Measurements from ENCODE around the gene WDFY1. TPM values are rescaled to one million over a fixed set of nuclear protein-coding genes. Genes with fewer than 3 reads are reported as not detected.

Gene WDFY1
- total RNA-seq, 4 donors from 2014 or later, result 33.1 to 61.8 (median 50.4) TPM

DNA sequence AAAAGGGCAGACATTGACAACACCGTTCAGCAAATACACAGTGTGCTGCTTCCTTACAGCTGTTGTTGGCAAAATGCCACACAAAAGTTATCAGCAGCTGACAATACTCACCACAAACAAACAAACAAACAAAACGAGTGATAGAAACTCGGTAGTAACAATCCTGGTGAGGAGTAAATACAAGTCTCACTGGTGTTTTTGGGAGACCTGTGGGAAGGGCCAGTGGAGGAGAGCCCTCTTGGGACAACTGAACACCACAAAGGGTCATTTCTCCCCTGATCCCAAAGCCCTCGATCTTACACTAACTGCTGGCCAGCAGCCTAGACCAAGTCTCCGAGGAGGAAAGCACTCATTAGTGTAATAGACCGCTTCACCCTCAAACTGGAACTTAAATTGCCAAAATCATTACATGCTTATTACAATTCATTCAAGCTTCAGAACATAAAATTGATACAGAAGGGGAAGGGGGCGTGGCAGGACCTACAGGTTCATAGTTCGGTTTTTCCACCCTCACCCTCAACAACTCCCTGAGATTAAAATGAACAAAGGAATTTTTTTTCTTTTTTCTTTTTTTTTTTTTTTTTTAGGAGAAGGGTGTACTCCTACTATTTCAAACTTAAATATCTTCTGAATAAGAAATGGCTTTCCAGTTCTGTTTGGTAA lies 112.8 kb downstream of the WDFY1 start:
- WGBS, 2 donors, result 27 to 31% methylated on average over 8 of the region's 8 CpGs
- H3K9me3 ChIP-seq, result no peaks in the 10 kb centered on the region
- peaks cover 0 to 9% (median 6%) of the 10 kb centered on the region in 4 donors for H3K4me1 ChIP-seq
- no peak for DNase-seq (ENCODE audit: low spot score in 2 of 2)
- H3K27me3 ChIP-seq, result no peaks in the 10 kb centered on the region
- H3K27ac ChIP-seq, result no peak overlapping the region
- TF ChIP-seq EP300 (IDR thresholded peaks at IDR 0.05), result no peak
- no peak for TF ChIP-seq POLR2A (IDR thresholded peaks at IDR 0.05)
- TF ChIP-seq, protein P1, sequence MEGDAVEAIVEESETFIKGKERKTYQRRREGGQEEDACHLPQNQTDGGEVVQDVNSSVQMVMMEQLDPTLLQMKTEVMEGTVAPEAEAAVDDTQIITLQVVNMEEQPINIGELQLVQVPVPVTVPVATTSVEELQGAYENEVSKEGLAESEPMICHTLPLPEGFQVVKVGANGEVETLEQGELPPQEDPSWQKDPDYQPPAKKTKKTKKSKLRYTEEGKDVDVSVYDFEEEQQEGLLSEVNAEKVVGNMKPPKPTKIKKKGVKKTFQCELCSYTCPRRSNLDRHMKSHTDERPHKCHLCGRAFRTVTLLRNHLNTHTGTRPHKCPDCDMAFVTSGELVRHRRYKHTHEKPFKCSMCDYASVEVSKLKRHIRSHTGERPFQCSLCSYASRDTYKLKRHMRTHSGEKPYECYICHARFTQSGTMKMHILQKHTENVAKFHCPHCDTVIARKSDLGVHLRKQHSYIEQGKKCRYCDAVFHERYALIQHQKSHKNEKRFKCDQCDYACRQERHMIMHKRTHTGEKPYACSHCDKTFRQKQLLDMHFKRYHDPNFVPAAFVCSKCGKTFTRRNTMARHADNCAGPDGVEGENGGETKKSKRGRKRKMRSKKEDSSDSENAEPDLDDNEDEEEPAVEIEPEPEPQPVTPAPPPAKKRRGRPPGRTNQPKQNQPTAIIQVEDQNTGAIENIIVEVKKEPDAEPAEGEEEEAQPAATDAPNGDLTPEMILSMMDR (IDR thresholded peaks at IDR 0.05), result no peak
- no peak overlapping the region for H3K4me3 ChIP-seq
- H3K36me3 ChIP-seq, result no peaks in the 10 kb centered on the region

DNA sequence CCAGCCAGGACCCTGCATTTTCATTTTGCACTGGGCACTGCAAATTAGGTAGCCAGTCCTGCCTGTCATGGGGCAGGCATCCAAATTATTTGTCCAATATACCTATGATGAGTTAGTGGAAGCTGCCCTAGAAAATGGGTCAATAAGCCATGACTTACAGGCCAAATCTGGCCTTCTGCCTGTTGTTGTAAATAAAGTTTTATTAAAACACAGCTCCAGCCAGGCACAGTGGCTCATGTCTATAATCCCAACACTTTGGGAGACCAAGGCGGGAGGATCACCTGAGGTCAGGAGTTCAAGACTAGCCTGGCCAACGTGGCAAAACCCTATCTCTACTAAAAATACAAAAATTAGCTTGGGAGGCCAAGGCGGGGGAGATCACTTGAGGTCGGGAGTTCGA lies 116.0 kb downstream of the WDFY1 start:
- H3K4me3 ChIP-seq, result no peak overlapping the region
- H3K27me3 ChIP-seq, result no peaks in the 10 kb centered on the region
- TF ChIP-seq POLR2A (IDR thresholded peaks at IDR 0.05) (no peak), EP300 (IDR thresholded peaks at IDR 0.05) (no peak)
- TF ChIP-seq, protein P1 (IDR thresholded peaks at IDR 0.05), result no peak
- WGBS, 2 donors, result 92 to 94% methylated on average over 5 of the region's 5 CpGs
- no peak overlapping the region for H3K27ac ChIP-seq
- H3K4me1 ChIP-seq, result no peaks in the 10 kb centered on the region
- H3K9me3 ChIP-seq, result no peaks in the 10 kb centered on the region
- no peak for DNase-seq (ENCODE audit: low spot score in 2 of 2)
- no peaks in the 10 kb centered on the region for H3K36me3 ChIP-seq

DNA sequence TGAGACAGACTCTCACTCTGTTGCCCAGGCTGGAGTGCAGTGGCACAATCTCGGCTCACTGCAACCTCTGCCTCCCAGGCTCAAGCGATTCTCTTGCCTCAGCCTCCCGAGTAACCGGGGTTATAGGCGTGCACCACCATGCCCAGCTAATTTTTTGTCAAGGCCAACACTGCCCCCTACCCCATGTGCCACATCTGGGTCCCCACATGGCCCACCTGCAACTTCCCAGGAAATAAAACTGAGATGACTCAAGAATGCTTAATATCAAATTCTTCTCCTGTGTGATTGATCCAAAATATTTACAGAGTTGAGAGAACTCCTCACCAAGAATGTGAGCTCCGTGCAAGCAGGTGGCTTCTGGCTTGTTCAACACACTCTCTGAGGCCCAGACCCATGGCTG lies 116.8 kb downstream of the WDFY1 start:
- 91 to 97% methylated on average over 6 of the region's 6 CpGs for WGBS, 2 donors
- TF ChIP-seq, protein P1 (IDR thresholded peaks at IDR 0.05), result no peak
- TF ChIP-seq EP300 (IDR thresholded peaks at IDR 0.05), result no peak
- no peak for DNase-seq (ENCODE audit: low spot score in 2 of 2)
- Histone ChIP-seq H3K27me3 (no peaks in the 10 kb centered on the region), H3K4me1 (no peaks in the 10 kb centered on the region), H3K9me3 (no peaks in the 10 kb centered on the region), H3K36me3 (no peaks in the 10 kb centered on the region), H3K4me3 (no peak overlapping the region), H3K27ac (no peak overlapping the region)

DNA sequence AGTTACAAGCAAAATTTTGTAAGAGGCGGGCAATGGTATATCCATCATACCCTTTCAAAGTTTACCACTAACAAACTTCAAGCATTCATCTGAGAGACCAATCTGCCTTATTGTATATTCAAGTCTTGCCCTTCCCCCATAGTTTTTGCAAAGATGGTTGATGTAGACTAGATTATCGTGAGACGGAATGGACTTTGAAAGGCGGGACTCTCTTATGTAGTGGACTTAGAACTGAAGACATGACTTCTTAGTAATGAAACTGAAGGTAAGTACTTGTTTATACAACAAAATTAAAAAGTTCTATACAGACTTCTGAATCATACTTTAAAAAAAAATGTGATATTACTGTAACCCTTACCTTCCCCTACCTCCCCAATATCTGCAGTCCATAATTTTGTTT lies 118.1 kb downstream of the WDFY1 start:
- 46 to 58% methylated on average over 4 of the region's 4 CpGs for WGBS, 2 donors
- no peaks in the 10 kb centered on the region for H3K36me3 ChIP-seq

More for the DNA sequence above, 118.1 kb downstream of the WDFY1 start:
- H3K9me3 ChIP-seq, result no peaks in the 10 kb centered on the region
- H3K4me1 ChIP-seq, result no peaks in the 10 kb centered on the region
- DNase-seq (ENCODE audit: low spot score in 2 of 2), result no peak
- H3K27ac ChIP-seq, result no peak overlapping the region
- H3K4me3 ChIP-seq, result no peak overlapping the region
- H3K27me3 ChIP-seq, result no peaks in the 10 kb centered on the region
- no peak for TF ChIP-seq POLR2A (IDR thresholded peaks at IDR 0.05)
- TF ChIP-seq EP300 (IDR thresholded peaks at IDR 0.05), result no peak
- TF ChIP-seq, protein P1 (IDR thresholded peaks at IDR 0.05), result no peak

Other genes starting within 250 kb of the WDFY1 start
- 1 to 10 TPM in 2 of 4 donors, under 1 TPM in 1, not detected in 1; 0.59 to 1.5 (median 1.0) TPM for gene AP1S3, start 107.8 kb downstream of the WDFY1 start, total RNA-seq
- gene MRPL44, start 12.1 kb upstream of the WDFY1 start, total RNA-seq, result 10 to 100 TPM; 17.7 to 27.3 (median 20.2) TPM
- 10 to 100 TPM; 25.5 to 94.5 (median 38.5) TPM for gene SERPINE2, start 94.0 kb upstream of the WDFY1 start, total RNA-seq